Tibial artery (tissue), 4 donors: ENCODE measurements around the gene GPC6.

Experiments
- DNase-seq, 2 donors: peaks; one replicate each; pipeline ENCODE4 v3.0.0-alpha.2; 2019
- H3K27ac ChIP-seq, 2 donors: fragments of 200-600 bp; sonication (generic) in 1 of 2; 1 replicate in 1 of 2; 2 replicates in 1 of 2; pipeline ENCODE4 v1.5.1; 2018 to 2019; ENCODE audit warnings: mild to moderate bottlenecking in 1 of 2
- H3K27me3 ChIP-seq, 2 donors: fragments of 200-600 bp; sonication (generic) in 1 of 2; one replicate each; pipeline versions ENCODE4 v1.5.1 to v1.6.0; 2016 to 2019
- H3K36me3 ChIP-seq, 3 donors: fragments of 200-600 bp; sonication (generic) in 2 of 3; one replicate each; pipeline ENCODE4 v1.5.1; 2016 to 2019; ENCODE audit warnings: mild to moderate bottlenecking in 2 of 3
- H3K4me1 ChIP-seq, 4 donors: fragments of 200-600 bp; sonication (generic) in 2 of 4; 1 replicate in 3 of 4; 2 replicates in 1 of 4; pipeline ENCODE4 v1.5.1; 2016 to 2019
- H3K4me3 ChIP-seq, 2 donors: fragments of 200-600 bp; sonication (generic) in 1 of 2; 1 replicate in 1 of 2; 2 replicates in 1 of 2; pipeline ENCODE4 v1.5.1; 2018 to 2019; ENCODE audit warnings: mild to moderate bottlenecking in 2 of 2
- H3K9me3 ChIP-seq, 3 donors: fragments of 200-600 bp; sonication (generic) in 1 of 3; one replicate each; pipeline ENCODE4 v1.5.1; 2016 to 2019
- intact Hi-C: fragments of 100-400 bp; cut with DNase I; formaldehyde crosslinking; loops from one replicate; pipeline ENCODE4 v1.15.0; 2023; ENCODE audit warnings: low total_unique reads
- TF ChIP-seq, protein P1 (sequence below), 2 experiments: fragments of 200-600 bp in 1 of 2; fragments of 450-650 bp in 1 of 2; IDR thresholded peaks; one replicate each; pipeline ENCODE4 v1.5.1; 2017 to 2019; ENCODE audit warnings: antibody characterized with exemption in 2 of 2, mild to moderate bottlenecking in 1 of 2, moderate library complexity in 1 of 2

GPC6 gene

DNA sequence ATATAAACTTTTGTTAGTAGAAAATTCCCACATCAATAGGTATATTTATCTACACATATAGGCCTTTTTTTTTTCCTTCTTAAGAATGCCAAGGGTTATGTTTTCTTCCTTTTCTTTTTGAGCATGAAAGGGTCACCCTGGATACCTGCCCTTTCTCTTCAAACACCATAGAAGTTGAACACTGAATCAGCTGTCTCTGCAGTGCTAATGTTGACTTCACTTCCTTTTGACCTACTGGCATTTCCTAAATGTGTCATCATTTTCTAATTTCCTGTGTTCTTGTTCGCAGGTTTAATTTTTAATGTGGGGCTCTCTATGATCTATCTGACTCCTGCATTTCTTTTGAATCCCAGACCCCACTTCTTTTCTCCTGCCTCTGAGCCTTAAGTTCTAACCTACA lies 532.0 kb downstream of the GPC6 start:
- H3K27me3 ChIP-seq, result no peaks in the 10 kb centered on the region
- H3K4me1 ChIP-seq, result peaks cover 0 to 6% (median 0%) of the 10 kb centered on the region in 4 donors
- H3K36me3 ChIP-seq, result no peaks in the 10 kb centered on the region
- TF ChIP-seq, protein P1, sequence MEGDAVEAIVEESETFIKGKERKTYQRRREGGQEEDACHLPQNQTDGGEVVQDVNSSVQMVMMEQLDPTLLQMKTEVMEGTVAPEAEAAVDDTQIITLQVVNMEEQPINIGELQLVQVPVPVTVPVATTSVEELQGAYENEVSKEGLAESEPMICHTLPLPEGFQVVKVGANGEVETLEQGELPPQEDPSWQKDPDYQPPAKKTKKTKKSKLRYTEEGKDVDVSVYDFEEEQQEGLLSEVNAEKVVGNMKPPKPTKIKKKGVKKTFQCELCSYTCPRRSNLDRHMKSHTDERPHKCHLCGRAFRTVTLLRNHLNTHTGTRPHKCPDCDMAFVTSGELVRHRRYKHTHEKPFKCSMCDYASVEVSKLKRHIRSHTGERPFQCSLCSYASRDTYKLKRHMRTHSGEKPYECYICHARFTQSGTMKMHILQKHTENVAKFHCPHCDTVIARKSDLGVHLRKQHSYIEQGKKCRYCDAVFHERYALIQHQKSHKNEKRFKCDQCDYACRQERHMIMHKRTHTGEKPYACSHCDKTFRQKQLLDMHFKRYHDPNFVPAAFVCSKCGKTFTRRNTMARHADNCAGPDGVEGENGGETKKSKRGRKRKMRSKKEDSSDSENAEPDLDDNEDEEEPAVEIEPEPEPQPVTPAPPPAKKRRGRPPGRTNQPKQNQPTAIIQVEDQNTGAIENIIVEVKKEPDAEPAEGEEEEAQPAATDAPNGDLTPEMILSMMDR (IDR thresholded peaks at IDR 0.05), result no peak
- no peak for DNase-seq
- no peak overlapping the region for H3K4me3 ChIP-seq
- no peaks in the 10 kb centered on the region for H3K9me3 ChIP-seq
- intact Hi-C loops, result no loop called here
- H3K27ac ChIP-seq, result no peak overlapping the region

DNA sequence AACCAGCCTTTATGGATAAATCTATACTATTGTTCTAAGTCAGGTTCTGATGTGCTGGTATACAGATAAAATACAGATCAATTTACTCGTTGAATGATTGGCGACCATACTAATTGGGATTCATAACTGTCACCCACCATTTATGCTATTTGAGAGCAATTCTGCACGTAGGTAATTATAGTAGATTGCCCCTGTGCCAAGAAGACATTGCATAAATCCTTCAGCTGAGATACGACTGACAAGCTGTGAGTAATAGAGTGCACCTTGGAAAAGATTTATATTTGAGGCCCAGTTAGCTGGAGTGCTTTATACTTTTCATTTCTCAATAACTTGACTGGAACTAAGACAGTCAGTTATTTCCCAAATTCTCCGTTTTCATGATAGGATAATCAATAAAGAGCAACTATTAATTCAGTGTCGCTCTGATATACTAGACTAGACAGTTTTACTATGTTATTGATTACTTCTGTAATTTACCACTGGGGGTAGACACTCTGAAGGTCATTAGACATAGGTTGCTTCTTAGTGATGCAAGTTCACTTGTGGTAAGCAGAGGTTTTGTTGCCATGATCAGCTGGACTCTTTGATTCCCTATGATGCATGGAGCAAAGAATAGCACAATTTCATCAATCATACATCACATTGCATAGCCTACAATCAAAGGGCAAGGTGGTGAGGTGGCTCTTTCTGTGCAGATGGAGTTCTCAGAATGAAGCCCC lies 536.3 kb downstream of the GPC6 start:
- Histone ChIP-seq H3K9me3 (no peaks in the 10 kb centered on the region), H3K4me3 (no peak overlapping the region), H3K36me3 (no peaks in the 10 kb centered on the region), H3K27ac (no peak overlapping the region), H3K4me1 (peaks cover 0 to 35% (median 6%) of the 10 kb centered on the region in 4 donors), H3K27me3 (no peaks in the 10 kb centered on the region)
- intact Hi-C loops, result no loop called here
- no peak for DNase-seq
- TF ChIP-seq, protein P1 (IDR thresholded peaks at IDR 0.05), result no peak

DNA sequence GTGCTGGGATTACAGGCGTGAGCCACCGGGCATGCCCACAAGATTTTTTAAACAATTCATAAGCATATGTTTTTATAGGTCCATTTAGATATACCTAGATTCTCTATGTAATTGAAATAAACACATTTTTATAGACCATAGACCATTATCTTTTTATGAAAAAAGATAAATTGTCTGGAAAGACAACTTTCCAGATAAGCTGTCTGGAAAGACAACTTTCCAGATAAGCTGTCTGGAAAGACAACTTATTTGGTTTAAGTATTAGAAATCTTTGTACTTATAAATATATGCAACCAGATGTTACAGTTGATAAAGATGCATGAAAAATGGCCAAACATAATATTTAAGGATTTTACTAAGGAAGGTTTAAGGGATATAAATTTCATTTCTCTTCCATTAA lies 538.5 kb downstream of the GPC6 start:
- Histone ChIP-seq H3K9me3 (no peaks in the 10 kb centered on the region), H3K27ac (peak overlapping the region in 1 of 2 donors; percentile 62)
- TF ChIP-seq, protein P1 (IDR thresholded peaks at IDR 0.05), result no peak

GRCh38 chr13:93765811-93766210 lies 539.2 kb downstream of the GPC6 start:
- H3K27me3 ChIP-seq, result no peaks in the 10 kb centered on the region
- DNase-seq, result no peak
- H3K27ac ChIP-seq, result peak overlapping the region in 1 of 2 donors; percentile 62
- no peak overlapping the region for H3K4me3 ChIP-seq
- no peaks in the 10 kb centered on the region for H3K36me3 ChIP-seq
- H3K9me3 ChIP-seq, result no peaks in the 10 kb centered on the region
- H3K4me1 ChIP-seq, result peaks cover 0 to 58% (median 9%) of the 10 kb centered on the region in 4 donors
- intact Hi-C loops, result no loop called here
- TF ChIP-seq, protein P1 (IDR thresholded peaks at IDR 0.05), result no peak

More for the DNA sequence above, 538.5 kb downstream of the GPC6 start:
- intact Hi-C loops, result no loop called here
- H3K36me3 ChIP-seq, result no peaks in the 10 kb centered on the region
- no peaks in the 10 kb centered on the region for H3K27me3 ChIP-seq
- no peak for DNase-seq
- no peak overlapping the region for H3K4me3 ChIP-seq
- H3K4me1 ChIP-seq, result peaks cover 0 to 53% (median 9%) of the 10 kb centered on the region in 4 donors

- peaks cover 0 to 64% (median 9%) of the 10 kb centered on the region in 4 donors for H3K4me1 ChIP-seq
- H3K36me3 ChIP-seq, result no peaks in the 10 kb centered on the region
- no peak for DNase-seq
- peak overlapping the region in 1 of 2 donors; percentile 8 for H3K4me3 ChIP-seq
- H3K27ac ChIP-seq, result peak overlapping the region; percentile 21 to 62
- H3K9me3 ChIP-seq, result no peaks in the 10 kb centered on the region
- TF ChIP-seq, protein P1 (IDR thresholded peaks at IDR 0.05), result no peak
- no peaks in the 10 kb centered on the region for H3K27me3 ChIP-seq
- intact Hi-C loops, result no loop called here
Measured at GRCh38 chr13:93766719-93767118, 540.1 kb downstream of the GPC6 start.
